Testis (tissue), 2 donors: Measurements from ENCODE around the gene SGPL1.

Experiments
- POLR2A ChIP-seq: fragments of 450-650 bp; IDR thresholded peaks from one replicate; pipeline ENCODE4 v1.6.1; 2017; ENCODE audit warnings: antibody characterized with exemption, mild to moderate bottlenecking, moderate library complexity
- TF ChIP-seq, protein P1 (sequence below), 3 experiments: fragments of 450-650 bp in 2 of 3; fragments of 200-600 bp in 1 of 3; sonication (generic) in 1 of 3; IDR thresholded peaks; one replicate each; pipeline ENCODE4 v1.5.1; 2016 to 2019; ENCODE audit warnings: antibody characterized with exemption in 3 of 3, mild to moderate bottlenecking in 2 of 3, moderate library complexity in 1 of 3

DNA sequence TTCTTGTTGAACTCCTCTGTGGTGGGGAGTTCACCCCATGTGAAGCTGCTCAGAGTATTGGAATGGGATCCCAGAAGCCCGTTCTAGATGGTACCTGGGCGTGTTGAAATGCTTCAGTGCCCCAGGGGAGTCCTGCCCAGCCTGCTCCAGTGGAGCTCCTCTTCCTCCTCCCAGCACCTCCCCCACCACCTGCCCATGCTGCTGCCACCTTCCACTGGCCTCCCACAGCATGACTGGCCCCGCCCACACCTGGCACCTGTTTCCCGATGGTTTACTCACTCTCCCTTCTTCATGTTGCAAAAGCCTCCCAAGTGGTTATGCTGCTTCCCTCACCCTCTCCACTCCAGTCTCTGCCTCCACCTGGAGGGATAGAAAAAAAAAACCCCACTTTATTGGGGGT lies 104.8 kb downstream of the SGPL1 start:
- TF ChIP-seq POLR2A: no peak
- TF ChIP-seq, protein P1, sequence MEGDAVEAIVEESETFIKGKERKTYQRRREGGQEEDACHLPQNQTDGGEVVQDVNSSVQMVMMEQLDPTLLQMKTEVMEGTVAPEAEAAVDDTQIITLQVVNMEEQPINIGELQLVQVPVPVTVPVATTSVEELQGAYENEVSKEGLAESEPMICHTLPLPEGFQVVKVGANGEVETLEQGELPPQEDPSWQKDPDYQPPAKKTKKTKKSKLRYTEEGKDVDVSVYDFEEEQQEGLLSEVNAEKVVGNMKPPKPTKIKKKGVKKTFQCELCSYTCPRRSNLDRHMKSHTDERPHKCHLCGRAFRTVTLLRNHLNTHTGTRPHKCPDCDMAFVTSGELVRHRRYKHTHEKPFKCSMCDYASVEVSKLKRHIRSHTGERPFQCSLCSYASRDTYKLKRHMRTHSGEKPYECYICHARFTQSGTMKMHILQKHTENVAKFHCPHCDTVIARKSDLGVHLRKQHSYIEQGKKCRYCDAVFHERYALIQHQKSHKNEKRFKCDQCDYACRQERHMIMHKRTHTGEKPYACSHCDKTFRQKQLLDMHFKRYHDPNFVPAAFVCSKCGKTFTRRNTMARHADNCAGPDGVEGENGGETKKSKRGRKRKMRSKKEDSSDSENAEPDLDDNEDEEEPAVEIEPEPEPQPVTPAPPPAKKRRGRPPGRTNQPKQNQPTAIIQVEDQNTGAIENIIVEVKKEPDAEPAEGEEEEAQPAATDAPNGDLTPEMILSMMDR (IDR thresholded peaks at IDR 0.05): no peak
